Panc1 (cell line): ENCODE results near the gene SLC49A4. TPM values are rescaled to one million over a fixed set of nuclear protein-coding genes. Genes with fewer than 3 reads are reported as not detected.

Experiments
- ATAC-seq: fragments of 200-7000 bp; cut with Tn5 transposase; 2 replicates; pipeline ENCODE4 v1.9.1; 2020; ENCODE audit warnings: mild to moderate bottlenecking, moderate library complexity
- BruUV-seq: library from RNA; stranded (reverse); fragments of 400-500 nt; replicated peaks from 2 replicates; lab custom pipeline; 2021; lab: Mats Ljungman, UMichigan
- CTCF ChIA-PET: fragments of 300-600 bp; sonication (Branson Sonifier 250); formaldehyde crosslinking; loops from one replicate; lab custom pipeline; 2022; ENCODE audit warnings: antibody characterized with exemption; lab: Charles Lee
- POLR2A ChIA-PET: fragments of 300-600 bp; sonication (Branson Sonifier 250); formaldehyde crosslinking; loops from one replicate; lab custom pipeline; 2022; ENCODE audit warnings: antibody characterized with exemption; lab: Charles Lee
- DNase-seq: peaks from one replicate; pipeline ENCODE4 v3.0.0-alpha.2; 2010; ENCODE audit warnings: low read depth, low spot score
- H3K27ac ChIP-seq: 2 replicates; pipeline ENCODE4 v1.5.1; 2011; ENCODE audit warnings: mild to moderate bottlenecking, low read length, inconsistent platforms
- H3K27me3 ChIP-seq: fragments of 200-500 bp; sonication (Bioruptor generic); 2 replicates; pipeline ENCODE4 v1.6.0; 2014; ENCODE audit warnings: low read length, inconsistent platforms; ENCODE audit not compliant: control insufficient read depth, insufficient read depth
- H3K36me3 ChIP-seq: fragments of 200-500 bp; sonication (Bioruptor generic); 2 replicates; pipeline ENCODE4 v1.5.1; 2014; ENCODE audit warnings: inconsistent platforms, mild to moderate bottlenecking, low read length, moderate library complexity; ENCODE audit not compliant: control insufficient read depth, insufficient read depth
- H3K4me1 ChIP-seq: 2 replicates; pipeline ENCODE4 v1.5.1; 2011; ENCODE audit warnings: inconsistent platforms, mild to moderate bottlenecking, low read length, moderate library complexity; ENCODE audit not compliant: control insufficient read depth, insufficient read depth
- H3K4me3 ChIP-seq, 2 experiments: 2 replicates each; pipeline ENCODE4 v1.5.1; 2011 to 2012; ENCODE audit warnings: low read depth in 2 of 2, low read length in 2 of 2, mild to moderate bottlenecking in 2 of 2, inconsistent platforms in 1 of 2, moderate library complexity in 1 of 2
- H3K9me3 ChIP-seq: fragments of 200-500 bp; sonication (Bioruptor generic); 2 replicates; pipeline ENCODE4 v1.5.1; 2014; ENCODE audit warnings: low read depth, mild to moderate bottlenecking, inconsistent platforms, low read length, moderate library complexity; ENCODE audit not compliant: control insufficient read depth, insufficient read depth
- CTCF ChIP-seq: fragments of 450-650 bp; IDR thresholded peaks from 2 replicates; pipeline ENCODE4 v1.5.1; 2017; ENCODE audit warnings: mild to moderate bottlenecking
- POLR2AphosphoS5 ChIP-seq: IDR thresholded peaks from 2 replicates; pipeline ENCODE4 v1.6.1; 2012; ENCODE audit warnings: mild to moderate bottlenecking, low read depth, low read length, moderate library complexity
- SIN3A ChIP-seq: IDR thresholded peaks from 2 replicates; pipeline ENCODE4 v1.6.1; 2012; ENCODE audit warnings: low read depth, mild to moderate bottlenecking, low read length, moderate library complexity, borderline replicate concordance; ENCODE audit not compliant: insufficient read depth
- TCF7L2 ChIP-seq: IDR thresholded peaks from 2 replicates; pipeline ENCODE4 v1.6.1; 2011; ENCODE audit warnings: mild to moderate bottlenecking, low read depth, low read length, inconsistent platforms
- in situ Hi-C: cut with HindIII; loops from 2 replicates; pipeline ENCODE4 v1.10.0; 2016; ENCODE audit warnings: low sequenced_read_pairs, low pct_unique_long_range_greater_than_20kb
- intact Hi-C: fragments of 100-400 bp; cut with micrococcal nuclease; formaldehyde crosslinking; loops from one replicate; pipeline ENCODE4 v1.10.0; 2022; ENCODE audit not compliant: unreplicated experiment
- total RNA-seq: library from RNA; stranded (reverse); gene quantifications from one replicate; pipeline ENCODE4 v1.2.1, GENCODE V29; 2021; ENCODE audit not compliant: unreplicated experiment
- TF ChIP-seq, protein P1 (sequence below), 2 experiments: IDR thresholded peaks; 2 replicates each; pipeline ENCODE4 v1.6.1; 2011 to 2012; ENCODE audit warnings: low read depth in 2 of 2, control low read depth in 1 of 2, low read length in 1 of 2, mild to moderate bottlenecking in 1 of 2, moderate library complexity in 1 of 2; ENCODE audit not compliant: insufficient read depth in 1 of 2

SLC49A4 gene
- total RNA-seq, 1 experiment from 2014 or later, result 15.9 TPM

GRCh38 chr3:122816587-122816986 lies 21.7 kb downstream of the SLC49A4 start:
- CTCF ChIA-PET, result no interaction called here

GRCh38 chr3:122824465-122825381 lies 29.9 kb downstream of the SLC49A4 start:
- in situ Hi-C loops, result no loop called here
- TF ChIP-seq CTCF (no peak), TCF7L2 (no peak), POLR2AphosphoS5 (no peak), SIN3A (no peak)
- TF ChIP-seq, protein P1, sequence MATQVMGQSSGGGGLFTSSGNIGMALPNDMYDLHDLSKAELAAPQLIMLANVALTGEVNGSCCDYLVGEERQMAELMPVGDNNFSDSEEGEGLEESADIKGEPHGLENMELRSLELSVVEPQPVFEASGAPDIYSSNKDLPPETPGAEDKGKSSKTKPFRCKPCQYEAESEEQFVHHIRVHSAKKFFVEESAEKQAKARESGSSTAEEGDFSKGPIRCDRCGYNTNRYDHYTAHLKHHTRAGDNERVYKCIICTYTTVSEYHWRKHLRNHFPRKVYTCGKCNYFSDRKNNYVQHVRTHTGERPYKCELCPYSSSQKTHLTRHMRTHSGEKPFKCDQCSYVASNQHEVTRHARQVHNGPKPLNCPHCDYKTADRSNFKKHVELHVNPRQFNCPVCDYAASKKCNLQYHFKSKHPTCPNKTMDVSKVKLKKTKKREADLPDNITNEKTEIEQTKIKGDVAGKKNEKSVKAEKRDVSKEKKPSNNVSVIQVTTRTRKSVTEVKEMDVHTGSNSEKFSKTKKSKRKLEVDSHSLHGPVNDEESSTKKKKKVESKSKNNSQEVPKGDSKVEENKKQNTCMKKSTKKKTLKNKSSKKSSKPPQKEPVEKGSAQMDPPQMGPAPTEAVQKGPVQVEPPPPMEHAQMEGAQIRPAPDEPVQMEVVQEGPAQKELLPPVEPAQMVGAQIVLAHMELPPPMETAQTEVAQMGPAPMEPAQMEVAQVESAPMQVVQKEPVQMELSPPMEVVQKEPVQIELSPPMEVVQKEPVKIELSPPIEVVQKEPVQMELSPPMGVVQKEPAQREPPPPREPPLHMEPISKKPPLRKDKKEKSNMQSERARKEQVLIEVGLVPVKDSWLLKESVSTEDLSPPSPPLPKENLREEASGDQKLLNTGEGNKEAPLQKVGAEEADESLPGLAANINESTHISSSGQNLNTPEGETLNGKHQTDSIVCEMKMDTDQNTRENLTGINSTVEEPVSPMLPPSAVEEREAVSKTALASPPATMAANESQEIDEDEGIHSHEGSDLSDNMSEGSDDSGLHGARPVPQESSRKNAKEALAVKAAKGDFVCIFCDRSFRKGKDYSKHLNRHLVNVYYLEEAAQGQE (IDR thresholded peaks at IDR 0.05; ENCODE audit: insufficient read depth in 1 of 2, low read depth in 2 of 2, low read length in 1 of 2), result no peak
- H3K9me3 ChIP-seq, result no peaks in the 10 kb centered on the region
- ATAC-seq (no peak), DNase-seq (no peak)
- H3K36me3 ChIP-seq, result no peaks in the 10 kb centered on the region
- no peaks in the 10 kb centered on the region for H3K27me3 ChIP-seq
- no peaks in the 10 kb centered on the region for H3K4me1 ChIP-seq
- intact Hi-C loops, result no loop called here
- no TSS peak for BruUV-seq
- POLR2A ChIA-PET, result interaction anchor here (0.7 to 0.9 kb wide), 2 partner anchors 10 to 17 kb away, joined by 5 to 15 read pairs; no protein-coding TSS in a partner anchor
- no peak overlapping the region for H3K27ac ChIP-seq
- CTCF ChIA-PET, result no interaction called here
- H3K4me3 ChIP-seq, result no peak overlapping the region

More at GRCh38 chr3:122816587-122816986, 21.7 kb downstream of the SLC49A4 start:
- DNase-seq, result no peak
- Histone ChIP-seq H3K36me3 (no peaks in the 10 kb centered on the region), H3K27ac (no peak overlapping the region), H3K27me3 (no peaks in the 10 kb centered on the region), H3K9me3 (no peaks in the 10 kb centered on the region), H3K4me1 (no peaks in the 10 kb centered on the region), H3K4me3 (no peak overlapping the region)
- no TSS peak for BruUV-seq
- in situ Hi-C loops, result no loop called here
- no peak for ATAC-seq
- intact Hi-C loops, result no loop called here
- no peak for TF ChIP-seq CTCF
- TF ChIP-seq SIN3A, result no peak
- TF ChIP-seq, protein P1 (IDR thresholded peaks at IDR 0.05; ENCODE audit: insufficient read depth in 1 of 2, low read depth in 2 of 2, low read length in 1 of 2), result no peak
- no peak for TF ChIP-seq POLR2AphosphoS5
- no peak for TF ChIP-seq TCF7L2
- POLR2A ChIA-PET, result no interaction called here
